IMR-90 (cell line): ENCODE data around the gene SPEF2.

Experiments
- CEBPB ChIP-seq: IDR thresholded peaks from 2 replicates; pipeline ENCODE4 v1.6.1; 2012; ENCODE audit warnings: low read depth, low read length, improper control_type of control experiment
- MAFK ChIP-seq: IDR thresholded peaks from 2 replicates; pipeline ENCODE4 v1.6.1; 2012; ENCODE audit warnings: low read depth, low read length, improper control_type of control experiment
- POLR2A ChIP-seq: IDR thresholded peaks from 2 replicates; pipeline ENCODE4 v1.6.1; 2012; ENCODE audit warnings: mild to moderate bottlenecking, low read depth, low read length
- RAD21 ChIP-seq: IDR thresholded peaks from 2 replicates; pipeline ENCODE4 v1.6.1; 2012; ENCODE audit warnings: low read length, improper control_type of control experiment
- RCOR1 ChIP-seq: IDR thresholded peaks from 2 replicates; pipeline ENCODE4 v1.6.1; 2012; ENCODE audit warnings: mild to moderate bottlenecking, low read length, improper control_type of control experiment; ENCODE audit not compliant: insufficient replicate concordance
- SMC3 ChIP-seq: fragments of 150-350 bp; IDR thresholded peaks from 2 replicates; pipeline ENCODE4 v1.6.1; 2016; ENCODE audit warnings: low read depth, mild to moderate bottlenecking, antibody characterized with exemption, low read length, moderate library complexity
- TF ChIP-seq, protein P1 (sequence below): conservative IDR thresholded peaks from 2 replicates; pipeline ENCODE4 v1.5.1; 2012; ENCODE audit warnings: mild to moderate bottlenecking, low read depth, low read length, improper control_type of control experiment
- TF ChIP-seq, protein P2 (sequence below): fragments of 150-350 bp; IDR thresholded peaks from 2 replicates; pipeline ENCODE4 v1.6.1; 2017; ENCODE audit warnings: mild to moderate bottlenecking, antibody characterized with exemption, low read length, low read depth

DNA sequence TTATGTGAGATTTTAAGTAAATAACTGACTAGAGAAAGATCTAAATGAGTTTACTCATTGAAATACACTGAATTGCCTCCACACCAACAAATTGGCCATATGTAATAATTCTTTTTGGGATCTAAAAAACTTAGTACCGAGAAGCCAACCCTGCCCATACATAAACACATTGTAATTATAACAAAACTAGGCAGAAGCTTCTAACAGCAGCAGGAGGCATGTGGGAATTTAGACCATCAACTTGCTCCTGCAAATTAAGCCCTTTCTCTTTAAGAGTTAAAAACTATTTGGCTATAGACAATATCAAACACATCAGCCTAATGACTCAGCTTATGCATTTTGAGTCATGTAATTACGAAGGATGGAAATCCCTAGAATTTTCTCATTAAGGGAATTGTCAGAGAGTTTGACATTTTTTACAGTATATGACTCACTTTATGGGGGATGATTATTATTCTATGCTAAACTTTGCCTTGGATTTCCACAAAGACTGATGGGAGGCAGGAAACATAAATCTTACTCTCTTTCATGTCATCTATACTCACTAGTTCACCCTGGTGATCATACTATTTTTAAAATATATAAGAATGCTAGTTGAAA is 240.0 kb downstream of the SPEF2 start:
- TF ChIP-seq, protein P1, sequence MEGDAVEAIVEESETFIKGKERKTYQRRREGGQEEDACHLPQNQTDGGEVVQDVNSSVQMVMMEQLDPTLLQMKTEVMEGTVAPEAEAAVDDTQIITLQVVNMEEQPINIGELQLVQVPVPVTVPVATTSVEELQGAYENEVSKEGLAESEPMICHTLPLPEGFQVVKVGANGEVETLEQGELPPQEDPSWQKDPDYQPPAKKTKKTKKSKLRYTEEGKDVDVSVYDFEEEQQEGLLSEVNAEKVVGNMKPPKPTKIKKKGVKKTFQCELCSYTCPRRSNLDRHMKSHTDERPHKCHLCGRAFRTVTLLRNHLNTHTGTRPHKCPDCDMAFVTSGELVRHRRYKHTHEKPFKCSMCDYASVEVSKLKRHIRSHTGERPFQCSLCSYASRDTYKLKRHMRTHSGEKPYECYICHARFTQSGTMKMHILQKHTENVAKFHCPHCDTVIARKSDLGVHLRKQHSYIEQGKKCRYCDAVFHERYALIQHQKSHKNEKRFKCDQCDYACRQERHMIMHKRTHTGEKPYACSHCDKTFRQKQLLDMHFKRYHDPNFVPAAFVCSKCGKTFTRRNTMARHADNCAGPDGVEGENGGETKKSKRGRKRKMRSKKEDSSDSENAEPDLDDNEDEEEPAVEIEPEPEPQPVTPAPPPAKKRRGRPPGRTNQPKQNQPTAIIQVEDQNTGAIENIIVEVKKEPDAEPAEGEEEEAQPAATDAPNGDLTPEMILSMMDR, result no peak
- TF ChIP-seq POLR2A, result no peak
- TF ChIP-seq SMC3, result no peak
- peak; percentile 35; the same call in 1 of the 2 replicates for TF ChIP-seq MAFK
- TF ChIP-seq, protein P2, sequence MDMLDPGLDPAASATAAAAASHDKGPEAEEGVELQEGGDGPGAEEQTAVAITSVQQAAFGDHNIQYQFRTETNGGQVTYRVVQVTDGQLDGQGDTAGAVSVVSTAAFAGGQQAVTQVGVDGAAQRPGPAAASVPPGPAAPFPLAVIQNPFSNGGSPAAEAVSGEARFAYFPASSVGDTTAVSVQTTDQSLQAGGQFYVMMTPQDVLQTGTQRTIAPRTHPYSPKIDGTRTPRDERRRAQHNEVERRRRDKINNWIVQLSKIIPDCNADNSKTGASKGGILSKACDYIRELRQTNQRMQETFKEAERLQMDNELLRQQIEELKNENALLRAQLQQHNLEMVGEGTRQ, result no peak
- TF ChIP-seq RAD21, result no peak
- peak; percentile 5; the same call in 1 of the 2 replicates for TF ChIP-seq CEBPB
- peak; percentile 66 for TF ChIP-seq RCOR1
